GM19025 (cell line): Measurements from ENCODE around the gene MGRN1.
"Not testable (repeated sequence)": the region's sequence is repeated elsewhere in the genome, so short reads cannot be mapped to it uniquely, and the experiment has no call there.

Experiments used
- ATAC-seq: cut with Tn5 transposase; IDR thresholded peaks from one replicate; pipeline ENCODE4 v1.9.1; 2021; ENCODE audit warnings: mild to moderate bottlenecking, low read depth, moderate library complexity; ENCODE audit not compliant: unreplicated experiment

The MGRN1 gene

GRCh38 chr16:4649744-4650442, 25.3 kb downstream of the MGRN1 start:
- ATAC-seq = no peak

GRCh38 chr16:4650443-4651074, 25.9 kb downstream of the MGRN1 start:
- not testable (repeated sequence) for ATAC-seq

- ATAC-seq = peak; percentile 39
Observed at GRCh38 chr16:4651827-4652226, 27.2 kb downstream of the MGRN1 start.

GRCh38 chr16:4652561-4652960, 27.9 kb downstream of the MGRN1 start:
- no peak for ATAC-seq

- no peak for ATAC-seq
Observed at GRCh38 chr16:4654011-4654963, 29.7 kb downstream of the MGRN1 start.

- no peak for ATAC-seq
Observed at GRCh38 chr16:4654964-4655590, 30.5 kb downstream of the MGRN1 start.

GRCh38 chr16:4655801-4656200, 31.2 kb downstream of the MGRN1 start:
- ATAC-seq = no peak

GRCh38 chr16:4656221-4656620, 31.6 kb downstream of the MGRN1 start:
- ATAC-seq = no peak

- no peak for ATAC-seq
Observed at GRCh38 chr16:4656695-4657686, 32.4 kb downstream of the MGRN1 start.

- ATAC-seq = no peak
Observed at GRCh38 chr16:4659363-4660353, 35.0 kb downstream of the MGRN1 start.

GRCh38 chr16:4660454-4661007, 35.9 kb downstream of the MGRN1 start:
- ATAC-seq = no peak

GRCh38 chr16:4661661-4662060, 37.0 kb downstream of the MGRN1 start:
- ATAC-seq = no peak

GRCh38 chr16:4663465-4663776, 38.8 kb downstream of the MGRN1 start:
- no peak for ATAC-seq

GRCh38 chr16:4663777-4664465, 39.3 kb downstream of the MGRN1 start:
- ATAC-seq = no peak

GRCh38 chr16:4664538-4665418, 40.2 kb downstream of the MGRN1 start:
- no peak for ATAC-seq

- no peak for ATAC-seq
Observed at GRCh38 chr16:4666537-4667202, 42.0 kb downstream of the MGRN1 start.
